ENCODE results near the gene MRPL49. TPM values are rescaled to one million over a fixed set of nuclear protein-coding genes. Genes with fewer than 3 reads are reported as not detected.

MRPL49 gene
- total and polyA plus RNA-seq, 2 of the 13 experiments (the other 11 are each of a cell fraction or from before 2014, with no cell fraction given) = 39.2 to 53.3 TPM

- TF ChIP-seq TCF12 (IDR thresholded peaks at IDR 0.05) (no peak), TCF12 (CRISPR knock-in tag; IDR thresholded peaks at IDR 0.05) (no peak), FOXP4 (CRISPR knock-in tag; IDR thresholded peaks at IDR 0.05) (peak; percentile 5; the same call in 1 of the 2 replicates), NFYC (CRISPR knock-in tag; IDR thresholded peaks at IDR 0.05) (peak; percentile 92), TAF1 (CRISPR knock-in tag; IDR thresholded peaks at IDR 0.05) (peak; percentile 76), WIZ (CRISPR knock-in tag; IDR thresholded peaks at IDR 0.05) (no peak), ZSCAN29 (CRISPR knock-in tag; conservative IDR thresholded peaks at IDR 0.05) (no peak), ZNF3 (CRISPR knock-in tag; IDR thresholded peaks at IDR 0.05) (no peak), ZNF350 (CRISPR knock-in tag; IDR thresholded peaks at IDR 0.05; ENCODE audit: borderline replicate concordance, low read depth) (0 out of 2 replicates have a peak, but pooled peaks have one; percentile 4), NFE2L1 (CRISPR knock-in tag; IDR thresholded peaks at IDR 0.05; ENCODE audit: borderline replicate concordance) (no peak), ZBTB14 (CRISPR knock-in tag; IDR thresholded peaks at IDR 0.05) (no peak), NFKBIZ (CRISPR knock-in tag; IDR thresholded peaks at IDR 0.05) (no peak), ZNF766 (CRISPR knock-in tag; IDR thresholded peaks at IDR 0.05; ENCODE audit: borderline replicate concordance) (0 out of 2 replicates have a peak, but pooled peaks have one; percentile 5), ZNF878 (CRISPR knock-in tag; IDR thresholded peaks at IDR 0.05) (no peak), HOMEZ (CRISPR knock-in tag; IDR thresholded peaks at IDR 0.05; ENCODE audit: low read depth) (0 out of 2 replicates have a peak, but pooled peaks have one; percentile 25), NR1H2 (CRISPR knock-in tag; IDR thresholded peaks at IDR 0.05; ENCODE audit: borderline replicate concordance, low read depth) (no peak), BATF2 (CRISPR knock-in tag; IDR thresholded peaks at IDR 0.05) (no peak), GZF1 (CRISPR knock-in tag; IDR thresholded peaks at IDR 0.05) (no peak), HNRNPLL (IDR thresholded peaks at IDR 0.05; ENCODE audit: low read depth, low read length, poor library complexity, severe bottlenecking) (no peak), ZNF136 (CRISPR knock-in tag; IDR thresholded peaks at IDR 0.05; ENCODE audit: low read depth) (no peak), ZNF264 (CRISPR knock-in tag; IDR thresholded peaks at IDR 0.05) (0 out of 2 replicates have a peak, but pooled peaks have one; percentile 16), HOXA9 (CRISPR knock-in tag; IDR thresholded peaks at IDR 0.05; ENCODE audit: borderline replicate concordance) (no peak), KMT2B (CRISPR knock-in tag; IDR thresholded peaks at IDR 0.05) (no peak), CENPX (CRISPR knock-in tag; IDR thresholded peaks at IDR 0.05) (no peak)
Observed at GRCh38 chr11:65134952-65135632, 13.0 kb downstream of the MRPL49 start (continued).

Measured in HepG2 (cell line).